Lower leg skin (tissue), 4 donors: ENCODE measurements around the gene RAD51B. TPM values are rescaled to one million over a fixed set of nuclear protein-coding genes. Genes with fewer than 3 reads are reported as not detected.
"Not testable (repeated sequence)": the region's sequence is repeated elsewhere in the genome, so short reads cannot be mapped to it uniquely, and the experiment has no call there.

ENCODE experiments used
- DNase-seq, 2 donors: peaks; one replicate each; pipeline ENCODE4 v3.0.0-alpha.2; 2019; ENCODE audit warnings: low spot score in 2 of 2
- H3K4me3 ChIP-seq: fragments of 200-600 bp; sonication (generic); 2 replicates; pipeline ENCODE4 v1.5.1; 2017; ENCODE audit warnings: mild to moderate bottlenecking, low read depth; ENCODE audit not compliant: poor library complexity, severe bottlenecking
- POLR2A ChIP-seq, 2 donors: fragments of 450-650 bp; IDR thresholded peaks; one replicate each; pipeline ENCODE4 v1.6.1; 2016 to 2017; ENCODE audit warnings: antibody characterized with exemption in 2 of 2, mild to moderate bottlenecking in 1 of 2, moderate library complexity in 1 of 2
- WGBS, 2 donors: methylation state at CpG; one replicate each; pipeline ENCODE4 v1.1.5; 2018; 5-methylcytosine and 5-hydroxymethylcytosine counted together
- intact Hi-C: fragments of 100-400 bp; cut with DNase I; formaldehyde crosslinking; loops from one replicate; pipeline ENCODE4 v1.15.0; 2023; ENCODE audit warnings: low total_unique reads
- total RNA-seq, 4 donors: library from RNA; depleted of rRNA; stranded (reverse); fragments of >200 nt; gene quantifications; one replicate each; pipeline ENCODE4 v1.1.0, GENCODE V29; 2016
- TF ChIP-seq, protein P1 (sequence below), 3 donors: fragments of 450-650 bp; IDR thresholded peaks; one replicate each; pipeline ENCODE4 v1.5.1; 2016; ENCODE audit warnings: antibody characterized with exemption in 3 of 3, mild to moderate bottlenecking in 3 of 3, moderate library complexity in 2 of 3

Gene RAD51B
- total RNA-seq, 4 donors from 2014 or later = 6.1 to 27.2 (median 13.6) TPM

DNA sequence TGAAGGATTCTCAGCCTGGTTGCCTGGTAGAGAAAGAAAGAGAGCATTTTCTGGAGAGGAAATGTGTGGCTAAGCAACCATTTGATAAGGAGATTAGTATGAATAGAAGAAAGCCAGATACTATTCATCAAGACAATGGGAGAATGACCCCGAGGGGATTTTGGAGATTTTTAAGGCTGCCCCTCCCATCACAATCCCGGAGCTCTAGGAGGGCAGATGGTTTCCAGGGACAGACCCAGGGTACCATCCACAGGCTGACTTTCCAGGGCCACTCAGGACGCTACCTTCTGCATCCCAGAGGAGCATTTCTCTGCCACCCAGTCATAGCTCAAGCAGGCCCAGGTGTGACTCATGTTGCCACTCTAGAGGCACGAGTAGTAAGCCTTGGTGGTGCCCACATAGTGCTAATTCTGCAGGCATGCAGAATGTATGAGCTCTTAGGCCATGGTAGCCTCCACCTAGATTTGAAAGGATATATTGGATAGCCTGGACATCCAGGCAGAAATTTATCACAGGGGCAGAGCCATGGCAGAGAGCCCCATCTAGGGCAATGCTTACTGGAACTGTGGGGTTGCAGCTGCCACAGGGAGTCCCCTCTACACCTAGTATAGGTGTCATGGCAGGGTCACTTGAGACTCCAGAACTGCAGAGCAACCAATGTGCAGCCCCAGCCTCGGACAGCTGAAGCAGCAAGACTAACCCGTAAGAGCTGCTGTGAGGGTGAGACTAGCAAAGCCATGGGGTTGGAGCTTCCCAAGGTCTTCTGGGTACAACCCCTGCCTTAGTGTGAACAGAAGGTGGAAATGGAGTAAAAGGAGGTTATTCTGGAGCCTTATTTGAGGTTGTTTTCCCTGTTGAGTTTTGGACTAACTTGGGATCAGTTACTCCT is 607.3 kb downstream of the RAD51B start:
- intact Hi-C loops = no loop called here
- H3K4me3 ChIP-seq = no peak overlapping the region
- 89 to 92% methylated on average over 6 of the region's 6 CpGs for WGBS, 2 donors
- TF ChIP-seq, protein P1, sequence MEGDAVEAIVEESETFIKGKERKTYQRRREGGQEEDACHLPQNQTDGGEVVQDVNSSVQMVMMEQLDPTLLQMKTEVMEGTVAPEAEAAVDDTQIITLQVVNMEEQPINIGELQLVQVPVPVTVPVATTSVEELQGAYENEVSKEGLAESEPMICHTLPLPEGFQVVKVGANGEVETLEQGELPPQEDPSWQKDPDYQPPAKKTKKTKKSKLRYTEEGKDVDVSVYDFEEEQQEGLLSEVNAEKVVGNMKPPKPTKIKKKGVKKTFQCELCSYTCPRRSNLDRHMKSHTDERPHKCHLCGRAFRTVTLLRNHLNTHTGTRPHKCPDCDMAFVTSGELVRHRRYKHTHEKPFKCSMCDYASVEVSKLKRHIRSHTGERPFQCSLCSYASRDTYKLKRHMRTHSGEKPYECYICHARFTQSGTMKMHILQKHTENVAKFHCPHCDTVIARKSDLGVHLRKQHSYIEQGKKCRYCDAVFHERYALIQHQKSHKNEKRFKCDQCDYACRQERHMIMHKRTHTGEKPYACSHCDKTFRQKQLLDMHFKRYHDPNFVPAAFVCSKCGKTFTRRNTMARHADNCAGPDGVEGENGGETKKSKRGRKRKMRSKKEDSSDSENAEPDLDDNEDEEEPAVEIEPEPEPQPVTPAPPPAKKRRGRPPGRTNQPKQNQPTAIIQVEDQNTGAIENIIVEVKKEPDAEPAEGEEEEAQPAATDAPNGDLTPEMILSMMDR (IDR thresholded peaks at IDR 0.05) = no peak
- TF ChIP-seq POLR2A (IDR thresholded peaks at IDR 0.05) = no peak
- DNase-seq = no peak

DNA sequence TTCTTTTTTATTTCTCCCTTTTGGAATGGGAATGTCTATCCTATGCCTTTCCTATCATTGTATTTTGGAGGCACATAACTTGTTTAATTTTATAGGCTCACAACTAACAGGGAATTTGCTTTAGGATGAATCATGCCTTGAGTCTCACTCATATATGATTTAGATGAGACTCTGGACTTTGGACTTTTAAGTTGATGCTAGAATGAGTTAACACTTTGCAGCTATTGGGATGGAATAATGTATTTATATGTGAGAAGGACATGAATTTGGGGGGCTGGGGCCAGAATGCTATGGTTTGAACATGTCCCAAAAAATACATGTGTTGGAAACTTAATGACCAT is 607.9 kb downstream of the RAD51B start:
- TF ChIP-seq, protein P1 (IDR thresholded peaks at IDR 0.05) = no peak
- TF ChIP-seq POLR2A (IDR thresholded peaks at IDR 0.05) = no peak
- intact Hi-C loops = no loop called here
- no peak overlapping the region for H3K4me3 ChIP-seq
- no peak for DNase-seq

DNA sequence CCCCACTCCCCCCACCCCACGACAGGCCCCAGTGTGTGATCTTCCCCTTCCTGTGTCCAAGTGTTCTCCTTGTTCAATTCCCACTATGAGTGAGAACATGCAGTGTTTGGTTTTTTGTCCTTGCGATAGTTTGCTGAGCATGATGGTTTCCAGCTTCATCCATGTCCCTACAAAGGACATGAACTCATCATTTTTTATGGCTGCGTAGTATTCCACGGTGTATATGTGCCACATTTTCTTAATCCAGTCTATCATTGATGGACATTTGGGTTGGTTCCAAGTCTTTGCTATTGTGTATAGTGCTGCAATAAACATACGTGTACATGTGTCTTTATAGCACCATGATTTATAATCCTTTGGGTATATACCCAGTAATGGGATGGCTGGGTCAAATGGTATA is 609.3 kb downstream of the RAD51B start:
- H3K4me3 ChIP-seq, DNase-seq, intact Hi-C loops: not testable (repeated sequence)
- 97% methylated on average over 5 of the region's 5 CpGs for WGBS, 2 donors

DNA sequence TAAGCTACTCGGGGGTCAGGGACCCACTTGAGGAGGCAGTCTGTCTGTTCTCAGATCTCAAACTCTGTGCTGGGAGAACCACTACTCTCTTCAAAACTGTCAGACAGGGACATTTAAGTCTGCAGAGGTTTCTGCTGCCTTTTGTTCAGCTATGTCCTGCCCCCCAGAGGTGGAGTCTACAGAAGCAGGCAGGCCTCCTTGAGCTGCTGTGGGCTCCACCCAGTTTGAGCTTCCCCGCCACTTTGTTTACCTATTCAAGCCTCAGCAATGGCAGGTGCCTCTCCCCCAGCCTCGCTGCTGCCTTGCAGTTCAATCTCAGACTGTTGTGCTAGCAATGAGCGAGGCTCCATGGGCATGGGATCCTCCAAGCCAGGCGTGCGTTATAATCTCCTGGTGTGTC is 614.6 kb downstream of the RAD51B start:
- intact Hi-C loops, H3K4me3 ChIP-seq, DNase-seq: not testable (repeated sequence)
- 93 to 100% methylated on average over 6 of the region's 6 CpGs for WGBS, 2 donors

DNA sequence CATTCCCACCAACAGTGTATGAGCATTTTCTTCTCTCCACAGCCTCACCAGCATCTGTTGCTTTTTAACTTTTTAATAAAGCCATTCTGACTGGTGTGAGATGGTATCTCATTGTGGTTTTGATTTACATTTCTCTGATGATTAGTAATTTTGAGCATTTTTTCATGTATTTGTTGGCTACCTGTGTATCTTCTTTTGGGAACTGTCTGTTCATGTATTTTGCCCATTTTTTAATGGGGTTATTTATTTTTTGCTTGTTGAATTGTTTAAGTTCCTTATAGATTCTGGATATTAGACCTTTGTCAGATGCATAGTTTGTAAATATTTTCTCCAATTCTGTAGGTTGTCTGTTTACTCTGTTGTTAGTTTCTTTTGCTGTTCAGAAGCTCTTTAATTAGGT is 616.1 kb downstream of the RAD51B start:
- intact Hi-C loops, DNase-seq, H3K4me3 ChIP-seq: not testable (repeated sequence)

DNA sequence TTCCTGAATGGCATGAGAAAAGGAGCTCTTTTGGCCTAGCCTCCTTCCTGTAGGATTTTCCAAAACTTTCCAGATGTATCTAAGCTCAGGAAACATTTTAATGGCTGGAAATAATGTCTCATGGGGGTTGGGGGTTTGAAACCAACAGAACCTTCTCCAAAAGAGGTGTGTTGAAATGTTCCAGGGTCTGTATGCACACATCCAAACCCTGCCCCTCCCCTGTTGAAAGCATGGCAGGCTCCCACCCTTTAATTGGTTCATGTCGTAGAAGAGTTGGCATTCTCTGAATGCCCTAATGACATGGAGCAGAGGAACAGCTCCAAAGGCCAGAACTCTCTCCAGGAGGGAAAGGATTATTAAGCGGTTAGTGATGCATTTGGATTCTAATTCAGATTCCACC is 620.1 kb downstream of the RAD51B start:
- intact Hi-C loops = no loop called here
- TF ChIP-seq, protein P1 (IDR thresholded peaks at IDR 0.05) = no peak
- TF ChIP-seq POLR2A (IDR thresholded peaks at IDR 0.05) = no peak
- DNase-seq = no peak
- WGBS, 2 donors = 44 to 47% methylated on average over 2 of the region's 2 CpGs
- H3K4me3 ChIP-seq = no peak overlapping the region

DNA sequence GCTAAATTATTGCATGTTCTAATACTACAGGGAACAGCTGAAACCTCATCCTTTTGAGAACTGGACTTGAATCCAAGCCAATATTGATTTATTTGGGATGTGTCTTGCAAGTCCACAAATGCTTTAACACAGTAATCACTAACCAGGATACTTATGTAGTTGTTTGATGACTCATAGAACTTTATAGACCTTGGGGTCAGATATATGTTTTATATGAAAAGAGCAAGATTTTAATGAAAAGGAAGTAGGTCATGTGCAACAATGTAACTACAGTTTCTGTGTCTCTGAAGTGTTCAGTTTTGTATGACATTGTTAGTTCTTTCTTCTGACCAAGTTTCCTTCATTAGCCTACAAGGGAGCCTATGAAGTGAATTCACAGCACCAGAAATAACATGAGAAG is 621.2 kb downstream of the RAD51B start:
- intact Hi-C loops = no loop called here

More for the DNA sequence above, 621.2 kb downstream of the RAD51B start:
- no peak for TF ChIP-seq POLR2A (IDR thresholded peaks at IDR 0.05)
- TF ChIP-seq, protein P1 (IDR thresholded peaks at IDR 0.05) = no peak
- no peak overlapping the region for H3K4me3 ChIP-seq
- no peak for DNase-seq
